Upper lobe of left lung (tissue), 4 donors: Measurements from ENCODE around the gene ITIH6.

Experiments
- EP300 ChIP-seq, 4 donors: sonication (generic); formaldehyde crosslinking; IDR thresholded peaks; one replicate each; pipeline ENCODE4 v1.5.1; 2017; ENCODE audit warnings: antibody characterized with exemption in 4 of 4, control low read depth in 2 of 4
- TF ChIP-seq, protein P1 (sequence below), 6 experiments: fragments of 450-650 bp in 4 of 6; fragments of 200-600 bp in 2 of 6; sonication (generic) in 2 of 6; IDR thresholded peaks; one replicate each; pipeline ENCODE4 v1.5.1; 2016 to 2019; ENCODE audit warnings: antibody characterized with exemption in 6 of 6

DNA sequence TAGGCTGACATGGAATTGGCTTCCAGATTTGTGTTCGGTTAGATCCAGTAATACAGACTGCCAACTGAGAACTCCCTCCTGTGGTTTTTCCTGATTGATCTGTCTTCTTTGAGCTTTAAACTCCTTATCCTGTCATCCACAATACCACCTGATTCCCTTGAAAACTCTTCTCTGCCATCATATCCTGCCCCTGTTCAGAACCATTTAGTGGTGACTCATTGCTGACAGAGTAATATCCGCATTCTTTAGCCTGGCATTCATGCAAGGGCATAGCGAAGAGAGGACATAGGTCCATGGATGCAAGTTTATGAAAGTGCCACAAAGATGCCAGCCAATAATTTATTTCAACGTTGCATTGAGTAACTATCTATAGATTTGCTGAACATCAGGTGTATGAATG, 76.6 kb downstream of the ITIH6 start:
- TF ChIP-seq, protein P1, sequence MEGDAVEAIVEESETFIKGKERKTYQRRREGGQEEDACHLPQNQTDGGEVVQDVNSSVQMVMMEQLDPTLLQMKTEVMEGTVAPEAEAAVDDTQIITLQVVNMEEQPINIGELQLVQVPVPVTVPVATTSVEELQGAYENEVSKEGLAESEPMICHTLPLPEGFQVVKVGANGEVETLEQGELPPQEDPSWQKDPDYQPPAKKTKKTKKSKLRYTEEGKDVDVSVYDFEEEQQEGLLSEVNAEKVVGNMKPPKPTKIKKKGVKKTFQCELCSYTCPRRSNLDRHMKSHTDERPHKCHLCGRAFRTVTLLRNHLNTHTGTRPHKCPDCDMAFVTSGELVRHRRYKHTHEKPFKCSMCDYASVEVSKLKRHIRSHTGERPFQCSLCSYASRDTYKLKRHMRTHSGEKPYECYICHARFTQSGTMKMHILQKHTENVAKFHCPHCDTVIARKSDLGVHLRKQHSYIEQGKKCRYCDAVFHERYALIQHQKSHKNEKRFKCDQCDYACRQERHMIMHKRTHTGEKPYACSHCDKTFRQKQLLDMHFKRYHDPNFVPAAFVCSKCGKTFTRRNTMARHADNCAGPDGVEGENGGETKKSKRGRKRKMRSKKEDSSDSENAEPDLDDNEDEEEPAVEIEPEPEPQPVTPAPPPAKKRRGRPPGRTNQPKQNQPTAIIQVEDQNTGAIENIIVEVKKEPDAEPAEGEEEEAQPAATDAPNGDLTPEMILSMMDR (IDR thresholded peaks at IDR 0.05): no peak
- no peak for TF ChIP-seq EP300 (IDR thresholded peaks at IDR 0.05)
